NCI-H2196 treated with DMSO at 0.1 percent for 48 hours (cell line): ENCODE data around the gene SERPINE1.

Experiments used
- DNase-seq: peaks from one replicate; lab custom pipeline; 2025; ENCODE audit not compliant: unreplicated experiment; lab: John Stamatoyannopoulos, UW

The SERPINE1 gene

GRCh38 chr7:101151908-101152651 lies 25.2 kb downstream of the SERPINE1 start:
- no peak for DNase-seq

DNA sequence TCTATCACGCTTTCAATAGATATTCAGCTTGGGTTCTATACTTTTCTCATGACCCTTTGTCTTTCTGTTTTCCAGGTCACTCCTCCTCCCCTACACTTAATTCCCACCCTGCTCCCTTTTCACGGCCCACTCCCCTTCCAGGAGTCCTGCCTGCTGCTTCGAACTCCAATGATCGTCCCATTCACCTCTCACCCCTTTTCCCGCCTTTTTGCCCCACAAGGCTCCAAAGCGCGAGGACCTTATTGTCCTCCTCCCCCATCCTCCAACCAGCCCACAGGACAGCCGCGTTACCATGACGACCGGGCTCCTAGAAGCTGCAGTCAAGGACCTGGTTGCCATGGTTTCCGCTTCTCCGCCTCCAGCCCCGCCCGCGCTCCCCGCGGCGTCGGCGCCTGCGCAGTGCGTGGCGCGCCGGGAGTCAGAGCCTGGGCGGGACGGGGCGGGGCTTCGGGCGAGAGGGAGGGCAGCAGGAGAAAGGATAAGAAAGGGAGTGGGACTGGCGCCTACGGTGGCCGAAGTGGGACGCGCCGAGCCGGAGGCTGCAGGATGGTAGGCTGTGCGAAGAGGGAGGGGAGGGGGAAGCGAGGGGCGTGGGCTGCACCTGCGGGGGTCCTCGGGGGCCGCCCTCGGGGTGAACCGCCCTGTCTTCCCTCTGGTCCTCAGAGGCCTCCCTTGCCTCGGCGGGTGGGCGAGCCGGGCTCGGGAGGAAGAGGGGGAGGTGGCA lies 27.2 kb downstream of the SERPINE1 start, which contains the start of gene AP1S1:
Gene AP1S1, plus strand, starts transcription at position 508 of the 724 bp plus-strand sequence. Its CDS starts 39 bp downstream, at position 547.
- peak; percentile 99 for DNase-seq

DNA sequence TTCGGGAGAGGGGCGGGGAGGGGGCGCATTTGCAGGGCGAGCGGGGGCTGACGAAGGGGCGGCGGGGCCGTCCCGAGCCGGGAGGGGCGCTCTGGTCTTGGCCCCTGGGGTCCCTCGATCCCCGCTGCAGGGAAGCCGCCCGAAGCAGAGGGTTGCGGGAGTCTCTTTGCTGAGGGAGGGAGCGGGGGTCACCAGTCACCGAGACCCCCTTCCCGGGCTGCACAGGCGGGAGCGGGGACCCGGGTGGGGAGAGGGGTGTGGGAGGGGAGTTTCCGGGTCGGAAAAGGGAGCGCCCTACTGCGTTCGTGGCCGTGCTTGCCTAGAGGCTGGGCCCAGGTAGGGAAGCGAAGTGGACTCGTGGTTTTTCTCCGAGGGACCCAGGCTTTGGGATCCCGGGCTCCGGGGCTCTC lies 27.8 kb downstream of the SERPINE1 start:
- no peak for DNase-seq

GRCh38 chr7:101155303-101155702 lies 28.4 kb downstream of the SERPINE1 start:
- no peak for DNase-seq

DNA sequence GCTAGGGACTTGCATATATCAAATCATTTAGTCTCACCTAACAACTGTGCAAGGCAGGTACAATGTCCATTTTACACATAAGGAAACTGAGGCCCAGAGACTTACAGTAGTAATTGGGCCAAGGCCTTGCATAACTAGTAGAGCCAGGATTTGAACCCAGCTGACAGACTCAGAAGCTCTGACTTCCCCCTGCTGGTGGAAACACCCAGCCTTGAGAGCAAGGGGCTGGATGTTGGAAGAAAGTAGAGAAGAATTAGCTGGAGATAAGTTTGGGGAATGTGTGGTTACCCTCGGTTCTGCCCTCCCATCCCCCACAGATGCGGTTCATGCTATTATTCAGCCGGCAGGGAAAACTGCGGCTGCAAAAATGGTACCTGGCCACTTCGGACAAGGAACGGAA lies 29.4 kb downstream of the SERPINE1 start:
- no peak for DNase-seq

- DNase-seq = no peak
These were observed 30.1 kb downstream of the SERPINE1 start for GRCh38 chr7:101156866-101157589.

GRCh38 chr7:101159696-101160674 lies 33.1 kb downstream of the SERPINE1 start:
- DNase-seq = no peak

DNA sequence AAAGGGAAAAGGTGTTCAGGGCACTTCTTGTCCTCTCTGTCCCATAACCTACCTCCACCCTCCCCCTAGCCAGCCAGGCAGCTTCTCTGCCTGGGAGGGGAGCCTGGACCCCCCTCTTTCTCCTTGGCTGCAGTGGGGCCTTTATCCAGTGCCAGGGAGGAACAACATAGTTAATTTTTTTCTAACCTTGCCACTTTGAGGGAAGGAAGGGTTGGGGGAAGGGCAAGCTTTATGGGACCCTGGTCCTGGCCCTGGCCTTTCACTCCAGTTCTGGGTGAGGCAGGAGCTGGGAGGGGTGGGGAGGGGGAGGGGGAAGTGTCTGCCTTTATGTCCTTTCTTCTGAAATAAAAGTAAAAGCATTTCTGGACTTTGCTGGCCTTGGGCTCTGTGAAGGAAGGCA lies 34.0 kb downstream of the SERPINE1 start:
- no peak for DNase-seq

DNA sequence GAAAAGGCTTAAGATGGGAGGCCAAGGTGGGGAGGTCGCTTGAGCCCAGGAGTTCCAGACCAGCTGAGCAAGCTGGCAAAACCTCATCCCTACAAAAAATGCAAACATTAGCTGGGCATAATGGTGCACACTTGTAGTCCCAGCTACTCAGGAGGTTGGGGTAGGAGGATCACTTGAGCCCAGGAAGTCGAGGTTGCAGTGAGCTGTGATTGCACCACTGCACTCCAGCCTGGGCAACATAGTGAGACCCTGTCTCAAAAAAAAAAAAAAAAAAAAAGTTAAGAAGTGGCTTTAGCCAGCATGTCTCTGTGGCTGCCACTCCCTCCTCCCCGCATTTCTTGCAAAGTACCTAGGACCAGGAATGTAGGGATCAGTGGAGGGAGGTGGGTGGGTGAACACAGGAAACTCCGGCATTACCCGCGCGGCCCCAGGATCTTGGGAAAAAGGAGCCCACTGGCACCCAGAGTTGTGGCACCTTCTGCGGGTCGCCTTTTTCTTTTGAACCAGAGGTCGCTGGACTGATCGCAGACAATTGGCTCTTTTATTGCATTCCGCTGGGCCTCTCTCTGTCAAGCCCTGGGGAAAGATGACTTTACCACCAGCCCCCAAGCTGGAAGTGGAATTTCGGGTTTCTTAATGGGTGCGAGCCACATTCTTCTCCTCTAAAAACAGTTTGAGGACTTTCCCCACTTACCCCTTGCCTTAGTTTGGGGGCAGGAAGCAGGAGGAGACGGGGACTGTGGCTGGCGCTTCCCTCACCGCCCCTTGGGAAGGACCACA lies 35.0 kb downstream of the SERPINE1 start:
- no peak for DNase-seq

DNA sequence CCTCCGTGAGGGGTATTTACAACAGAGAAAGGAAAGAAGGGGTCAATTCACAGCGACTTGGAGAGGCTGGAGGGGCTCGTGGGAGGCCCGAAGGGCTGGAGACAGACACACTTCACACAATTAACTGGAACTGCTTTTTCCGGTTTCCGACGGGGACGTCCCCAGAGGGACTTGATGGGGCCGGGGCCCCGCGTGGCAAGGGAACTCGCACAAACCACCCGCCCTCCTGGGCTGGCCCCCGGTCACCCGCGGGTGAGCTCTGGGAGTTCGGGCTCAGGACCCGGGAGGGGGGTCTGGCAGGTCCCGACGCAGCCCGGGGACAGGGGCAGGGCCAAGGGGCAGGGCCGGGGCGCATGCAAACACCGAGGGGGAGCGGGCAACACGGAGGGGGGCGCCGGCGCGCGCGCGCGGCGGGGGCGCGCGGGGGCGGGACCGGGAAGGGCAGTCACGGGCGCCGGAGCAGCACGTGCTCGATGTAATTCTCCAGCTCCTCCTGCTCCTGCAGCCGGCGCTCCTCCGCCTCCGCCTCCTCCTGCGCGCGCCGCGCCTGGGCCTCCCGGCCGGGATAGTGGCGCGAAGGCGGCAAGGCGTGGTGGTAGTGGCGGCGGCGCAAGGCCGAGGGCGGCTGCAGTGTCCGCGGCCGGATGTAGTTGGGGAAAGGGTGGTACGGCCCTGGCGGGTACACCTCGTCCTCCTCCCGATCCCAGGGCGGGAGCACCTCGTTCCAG lies 35.8 kb downstream of the SERPINE1 start:
- peak; percentile 75 for DNase-seq

DNA sequence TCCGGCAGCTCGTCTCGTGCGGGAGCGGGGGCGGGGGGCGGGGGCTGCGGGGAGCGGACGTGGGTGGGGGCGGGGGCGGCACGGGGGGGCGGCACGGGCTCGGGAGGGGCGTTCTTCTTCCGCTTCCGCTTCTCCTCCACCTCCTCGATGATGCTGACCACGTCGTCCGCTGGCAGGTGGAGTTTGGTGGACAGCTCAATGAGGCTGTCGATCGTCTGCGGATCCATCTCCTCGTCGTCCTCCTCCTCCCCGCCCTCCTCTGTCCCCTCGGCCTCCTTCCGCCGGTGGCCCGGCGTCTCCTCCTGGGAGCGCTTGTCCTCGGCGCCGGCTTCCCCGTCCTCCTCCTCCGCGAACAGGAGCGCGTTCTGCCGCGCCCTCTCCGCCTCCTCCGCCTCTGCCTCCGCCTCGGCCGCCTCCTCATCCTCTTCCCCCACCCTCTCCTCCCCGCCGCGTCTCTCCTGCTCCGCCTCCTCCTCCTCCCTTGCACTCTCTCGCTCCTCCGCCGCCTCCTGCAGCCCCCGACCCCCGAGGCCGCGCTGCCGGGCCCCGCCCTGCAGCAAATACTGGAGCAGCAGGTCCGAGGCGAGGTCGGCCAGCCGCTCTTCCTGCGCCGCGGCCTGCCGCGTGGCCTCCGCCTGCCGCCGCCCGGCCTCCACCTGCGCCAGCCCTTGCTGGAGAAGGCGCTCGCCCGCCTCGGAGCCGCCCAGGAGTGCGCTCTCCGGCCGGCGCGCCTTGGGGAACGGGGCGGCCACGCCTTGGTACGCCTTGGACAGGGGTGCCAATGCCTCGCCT lies 36.6 kb downstream of the SERPINE1 start:
- DNase-seq = peak; percentile 80

- no peak for DNase-seq
These were observed 37.4 kb downstream of the SERPINE1 start for GRCh38 chr7:101164071-101164840.

DNA sequence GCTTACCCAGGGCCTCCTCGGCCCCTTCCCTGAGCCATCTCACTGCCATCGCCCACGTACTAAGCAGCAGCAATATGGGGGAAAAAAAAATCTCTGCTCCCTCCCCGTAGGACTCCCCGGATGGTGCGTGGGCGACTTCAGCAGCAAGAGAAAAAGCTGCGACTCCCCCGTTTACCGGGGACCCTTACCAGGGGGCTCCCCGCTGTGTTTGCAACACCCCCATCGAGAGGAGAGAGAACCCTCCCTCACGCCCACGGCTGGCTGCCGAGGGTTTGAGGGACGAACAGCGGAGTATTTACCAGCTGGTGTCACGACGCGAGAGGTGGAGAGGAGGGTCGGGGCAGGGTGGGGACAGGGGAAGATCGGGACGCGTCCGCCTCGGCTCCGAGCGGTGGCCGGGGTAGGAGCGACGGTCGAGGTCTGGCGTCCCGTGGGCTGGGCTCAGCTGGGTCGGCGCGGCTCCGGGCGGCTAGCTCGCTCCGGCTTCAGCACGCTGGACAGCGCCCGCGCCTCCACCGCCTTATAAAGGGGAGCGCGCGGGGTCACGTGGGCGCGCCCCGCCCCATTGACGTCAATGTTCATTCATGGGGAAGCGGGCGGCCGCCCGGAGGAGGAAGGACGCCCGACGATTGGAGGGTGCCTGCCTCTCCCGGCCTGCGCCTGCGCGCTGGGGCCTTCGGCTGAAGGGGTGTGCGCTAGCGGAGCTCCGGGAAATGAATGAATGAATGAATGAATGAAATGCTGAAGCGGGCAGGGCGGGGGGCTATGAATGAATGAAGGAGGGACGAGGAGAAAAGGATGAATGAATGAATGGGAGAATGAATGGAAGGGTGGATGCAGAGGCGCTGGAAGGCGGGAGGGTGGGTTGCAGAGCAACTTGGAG lies 38.4 kb downstream of the SERPINE1 start, which contains the start of gene VGF:
Gene VGF, minus strand, starts transcription at position 495 of the 883 bp plus-strand sequence. CDS start 726 bp downstream, outside the sequence.
- peak; percentile 89 for DNase-seq

- DNase-seq = no peak
These were observed 39.2 kb downstream of the SERPINE1 start for GRCh38 chr7:101165958-101166647.

DNA sequence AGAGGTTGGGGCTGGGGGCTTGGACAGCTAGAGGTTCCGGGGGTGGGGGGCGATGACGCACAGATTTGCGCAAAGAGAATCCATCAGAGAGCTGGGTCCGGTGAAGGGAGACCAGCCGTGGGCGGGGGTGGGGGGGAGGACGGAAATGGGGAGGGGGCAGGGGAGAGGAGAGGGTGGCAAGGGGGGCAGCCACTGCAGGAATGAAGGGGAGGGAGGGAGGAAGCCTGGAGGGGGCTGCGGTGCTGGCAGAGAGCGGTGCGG lies 39.7 kb downstream of the SERPINE1 start:
- no peak for DNase-seq
